ENCODE measurements around the gene AKAP13.
"Not testable (repeated sequence)": the region's sequence is repeated elsewhere in the genome, so short reads cannot be mapped to it uniquely, and the experiment has no call there.

AKAP13 gene

DNA sequence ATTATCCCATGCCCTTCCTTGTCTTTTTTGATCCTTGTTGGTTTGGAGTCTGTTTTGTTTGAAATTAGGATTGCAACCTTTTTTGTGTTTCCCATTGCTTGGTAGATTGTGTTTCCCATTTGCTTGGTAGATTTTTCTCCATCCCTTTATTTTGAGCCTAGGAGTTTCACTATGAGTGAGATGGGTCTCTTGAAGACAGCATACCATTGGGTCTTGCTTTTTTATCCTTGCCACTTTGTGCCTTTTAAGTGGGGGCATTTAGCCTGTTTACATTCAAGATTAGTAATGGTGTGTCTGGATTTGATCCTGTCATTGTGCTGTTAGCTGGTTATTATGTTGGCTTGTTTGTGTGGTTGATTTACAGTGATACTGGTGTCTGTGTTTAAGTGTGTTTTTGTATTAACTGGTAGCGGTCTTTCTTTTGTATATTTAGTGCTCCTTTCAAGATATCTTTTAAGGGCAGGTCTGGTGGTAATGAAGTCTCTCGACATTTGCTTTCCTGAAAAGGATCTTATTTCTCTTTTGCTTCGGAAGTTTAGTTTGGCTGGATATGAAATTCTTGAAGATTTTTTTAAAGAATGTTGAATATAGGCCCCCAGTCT is 70.8 kb downstream of the AKAP13 start:
- DNase-seq = no peak

DNA sequence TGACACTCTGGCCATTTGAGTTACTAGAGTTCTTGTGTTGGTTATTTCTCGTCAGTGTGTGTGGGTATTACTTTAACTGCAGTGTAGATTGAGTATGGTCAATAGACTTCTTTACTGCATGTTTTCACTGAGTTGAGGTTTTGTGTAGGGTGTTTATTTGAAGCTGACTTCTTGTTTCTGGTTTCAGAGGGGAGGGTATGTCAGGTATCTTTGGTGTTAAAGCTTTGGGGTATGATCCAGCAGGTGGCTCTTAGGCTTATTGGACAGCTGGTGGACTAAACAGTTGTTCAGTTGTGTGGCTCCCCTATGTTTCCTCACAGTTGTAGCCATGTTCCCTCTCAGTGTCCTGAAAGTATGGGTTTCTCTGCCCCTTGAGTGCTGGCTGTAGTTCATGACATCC is 72.0 kb downstream of the AKAP13 start:
- DNase-seq = no peak

DNA sequence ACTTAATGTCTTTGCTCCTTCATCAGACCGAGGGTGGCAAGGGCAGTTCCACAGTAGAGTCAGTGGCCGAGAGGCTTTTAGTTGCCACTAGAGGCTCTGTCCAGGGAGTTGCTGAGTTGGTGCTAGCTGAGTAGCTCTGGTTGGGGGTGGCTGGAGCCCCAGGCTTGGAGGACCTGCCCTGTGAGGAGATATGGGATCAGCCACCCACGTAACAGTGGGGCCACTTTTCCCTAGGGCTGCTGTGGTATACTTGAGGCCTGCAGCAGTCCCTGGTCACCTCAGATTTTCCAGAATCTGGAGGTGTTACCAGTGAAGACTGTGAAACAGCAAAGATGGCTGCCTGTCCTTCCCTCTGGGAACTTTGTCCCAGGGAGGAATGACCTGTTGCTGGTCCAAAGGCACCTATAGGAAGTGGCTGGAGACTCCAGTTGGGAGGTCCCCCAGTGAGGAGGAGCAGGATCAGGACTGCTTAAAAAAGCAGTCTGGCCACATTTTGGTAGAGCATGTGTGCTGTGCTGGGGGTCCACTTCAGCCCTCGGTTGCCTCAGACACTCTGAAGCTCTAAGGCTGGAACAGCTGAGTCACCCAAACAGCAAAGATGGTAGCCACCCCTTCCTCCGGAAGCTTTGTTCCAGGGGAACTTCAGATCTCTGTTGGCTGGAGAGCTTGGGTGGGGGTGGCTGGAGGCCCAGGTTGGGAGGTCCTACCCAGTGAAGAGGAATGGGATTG is 72.9 kb downstream of the AKAP13 start:
- no peak for DNase-seq

DNA sequence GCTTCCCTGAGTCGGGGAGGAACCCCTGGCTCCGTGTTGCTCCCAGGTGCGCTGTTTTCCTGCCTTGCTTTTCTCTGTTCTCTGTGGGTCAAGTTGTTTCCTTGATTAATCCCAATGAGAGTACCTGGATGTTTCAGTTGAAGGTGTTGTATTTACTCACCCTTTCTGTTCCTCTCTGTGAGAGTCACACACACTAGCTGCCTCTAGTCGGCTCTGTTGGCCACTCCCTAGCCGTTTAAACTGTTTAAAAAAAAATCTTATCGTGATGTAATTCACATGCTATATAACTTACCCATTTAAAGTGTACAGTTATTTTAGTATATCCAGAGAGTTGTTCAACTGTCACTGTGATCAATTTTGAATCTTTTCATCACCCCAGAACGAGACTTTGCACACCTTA is 74.0 kb downstream of the AKAP13 start:
- no peak for DNase-seq

DNA sequence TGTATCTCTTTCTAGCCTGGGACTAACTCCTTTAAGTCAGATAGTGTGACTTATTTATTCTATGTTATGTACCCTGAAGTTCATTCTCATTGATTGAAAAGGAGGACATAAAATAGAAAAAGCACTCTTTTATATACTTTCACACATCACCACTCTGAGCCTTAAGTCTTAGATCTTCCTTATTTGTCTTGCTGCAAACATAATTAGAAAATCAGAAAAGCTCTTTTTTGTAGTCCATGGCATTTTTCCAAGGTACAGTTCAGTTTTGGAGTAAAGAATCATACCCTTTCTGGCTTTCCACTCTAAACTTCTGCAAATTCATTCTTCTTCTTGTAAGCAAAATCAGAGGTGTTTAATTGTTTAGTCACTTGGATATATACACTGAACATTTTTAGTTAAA is 75.5 kb downstream of the AKAP13 start:
- no peak for DNase-seq

DNA sequence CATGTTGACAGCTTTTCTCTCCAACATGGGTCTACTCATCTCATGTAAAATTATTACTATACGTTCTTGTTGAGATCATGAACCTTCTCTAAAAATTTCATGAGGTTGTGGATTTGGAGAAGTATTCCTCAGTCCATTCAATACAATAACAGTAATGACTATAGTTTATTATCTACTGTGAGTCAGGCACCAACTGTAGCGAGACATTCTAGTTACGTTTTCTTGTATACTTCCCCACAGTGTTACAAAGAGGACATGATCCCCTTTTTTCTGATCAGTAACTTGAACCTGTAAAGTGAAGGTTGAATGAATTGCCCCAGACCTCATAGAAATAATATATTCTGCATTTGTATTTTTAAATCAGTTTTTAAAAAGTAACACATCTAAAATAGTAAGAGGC is 76.4 kb downstream of the AKAP13 start:
- no peak for DNase-seq

DNA sequence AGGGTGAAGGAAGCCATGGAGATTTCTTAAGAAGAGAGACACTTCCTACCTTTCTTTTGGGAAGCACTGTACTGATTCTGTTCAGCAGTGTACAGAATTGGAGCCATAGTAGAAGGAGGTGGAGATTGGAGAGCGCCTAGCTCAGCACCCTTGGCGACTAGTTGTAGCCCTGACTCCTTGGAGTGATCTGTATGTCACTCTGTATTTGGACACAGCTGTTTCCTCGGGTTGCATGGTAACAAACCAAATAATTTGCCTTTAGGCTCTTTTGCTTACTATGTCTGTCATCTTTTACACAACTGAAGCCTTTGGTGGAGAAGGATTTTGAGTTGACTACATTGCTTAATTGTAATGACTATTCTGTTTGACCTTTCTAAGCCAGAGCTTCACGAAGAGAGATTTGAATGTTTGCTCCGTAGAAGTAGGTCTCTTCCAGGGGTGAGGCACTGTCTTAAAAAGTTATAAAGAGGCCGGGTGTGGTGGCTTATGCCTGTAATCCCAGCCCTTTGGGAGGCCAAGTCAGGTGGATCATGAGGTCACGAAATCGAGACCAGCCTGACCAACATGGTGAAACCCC is 77.1 kb downstream of the AKAP13 start:
- DNase-seq = no peak

DNA sequence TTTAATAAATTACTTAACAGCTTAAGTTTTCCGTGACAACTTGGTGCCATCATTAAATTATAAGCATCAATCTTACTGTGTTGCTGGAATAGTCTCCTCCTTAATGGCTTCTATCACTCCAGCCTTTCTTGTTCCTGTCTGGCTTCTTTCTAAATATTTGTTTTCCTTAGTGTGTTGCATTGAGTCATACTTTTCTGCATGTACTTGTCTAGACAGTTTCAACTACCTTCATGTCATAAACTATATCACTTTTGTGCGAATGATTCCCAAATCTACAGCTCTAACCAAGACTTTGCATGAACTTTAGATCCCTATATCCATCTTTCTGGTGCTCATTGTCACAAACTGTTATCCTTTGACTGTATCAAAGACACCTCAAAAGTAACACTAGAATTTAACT is 78.4 kb downstream of the AKAP13 start:
- no peak for DNase-seq

DNA sequence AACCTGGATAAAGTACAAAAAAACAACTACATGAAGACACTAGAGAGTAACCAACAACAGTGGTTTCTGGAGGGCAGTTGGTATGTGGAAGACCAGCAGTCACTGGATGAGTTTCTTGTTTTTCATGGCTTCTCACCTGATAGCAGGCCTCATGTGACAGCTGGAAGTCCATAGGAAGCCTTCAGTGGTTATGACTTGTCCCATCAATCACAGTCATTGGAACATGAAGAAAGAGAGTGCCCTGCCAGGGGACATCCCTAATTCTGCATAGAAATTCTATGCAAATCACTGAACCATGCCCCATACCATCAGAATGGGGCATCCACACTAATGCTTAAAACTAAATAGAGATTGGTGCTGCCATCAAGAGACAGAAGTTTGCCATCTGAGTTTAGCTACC is 81.6 kb downstream of the AKAP13 start:
- no peak for DNase-seq

DNA sequence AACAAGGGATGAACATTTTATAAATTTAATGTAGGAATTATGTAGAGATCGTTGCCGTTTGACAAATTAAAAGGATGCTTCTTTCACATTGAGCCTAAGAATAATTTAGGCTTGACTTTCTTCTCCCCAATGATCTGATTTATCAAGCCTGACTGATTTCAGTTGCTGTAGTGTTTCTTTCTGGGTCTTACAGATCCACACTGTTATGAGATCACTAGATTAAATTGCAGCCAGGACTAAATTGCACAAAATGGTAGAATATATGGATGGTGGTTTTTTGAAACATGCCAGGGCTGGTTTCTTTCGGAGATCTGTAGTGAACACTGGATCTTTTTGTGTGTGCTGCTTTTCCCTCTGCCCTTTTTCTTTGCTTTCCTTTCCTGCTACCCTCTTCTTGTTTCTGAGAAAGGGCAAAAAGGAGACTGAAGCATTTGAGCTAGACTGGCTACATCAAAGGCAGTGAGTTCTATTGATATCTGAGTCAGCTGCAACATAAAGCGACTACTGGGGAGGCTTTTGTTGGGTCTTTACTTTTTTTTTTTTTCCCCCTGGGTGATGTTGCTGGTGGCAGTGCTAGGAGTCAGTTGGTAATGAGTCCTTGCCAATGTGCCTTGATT is 83.0 kb downstream of the AKAP13 start:
- DNase-seq = no peak

DNA sequence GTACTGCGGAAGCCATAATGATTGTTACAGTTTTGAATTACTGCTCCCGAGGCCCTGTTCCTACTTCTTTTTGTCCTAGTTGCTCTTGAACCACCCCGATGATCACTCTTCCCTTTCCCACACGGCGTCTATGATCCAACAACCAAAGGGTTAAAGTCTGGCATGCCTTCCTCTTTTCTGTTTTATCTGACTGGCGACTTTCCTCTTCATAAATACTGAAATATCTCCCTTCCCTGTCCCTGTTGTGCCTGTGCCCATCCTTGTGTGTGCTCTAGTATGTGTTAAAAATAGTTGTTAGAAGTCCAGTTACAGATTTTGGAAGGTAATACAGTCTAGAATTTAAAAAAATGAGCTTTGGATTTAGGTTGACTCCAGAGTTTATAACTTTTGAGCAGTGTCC is 83.6 kb downstream of the AKAP13 start:
- DNase-seq = no peak

DNA sequence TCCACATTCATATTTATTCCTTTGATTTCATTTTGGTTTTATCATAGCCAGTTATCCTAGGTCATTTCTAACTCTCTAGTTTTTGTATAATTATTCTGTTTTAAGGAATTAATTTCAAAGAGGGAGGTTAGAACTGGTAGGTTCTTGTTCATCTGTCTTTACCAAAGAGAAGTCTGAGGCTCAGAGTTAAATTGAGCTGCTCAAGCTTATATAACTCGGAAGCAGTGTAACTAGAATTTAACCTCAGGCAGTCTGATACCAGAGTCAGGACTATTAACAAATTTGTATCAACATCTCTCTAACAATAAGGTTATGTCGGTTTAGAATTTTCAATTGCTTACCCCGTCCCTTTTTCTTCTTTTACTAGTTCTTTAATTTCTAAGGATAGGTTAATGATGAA is 84.1 kb downstream of the AKAP13 start:
- no peak for DNase-seq

DNA sequence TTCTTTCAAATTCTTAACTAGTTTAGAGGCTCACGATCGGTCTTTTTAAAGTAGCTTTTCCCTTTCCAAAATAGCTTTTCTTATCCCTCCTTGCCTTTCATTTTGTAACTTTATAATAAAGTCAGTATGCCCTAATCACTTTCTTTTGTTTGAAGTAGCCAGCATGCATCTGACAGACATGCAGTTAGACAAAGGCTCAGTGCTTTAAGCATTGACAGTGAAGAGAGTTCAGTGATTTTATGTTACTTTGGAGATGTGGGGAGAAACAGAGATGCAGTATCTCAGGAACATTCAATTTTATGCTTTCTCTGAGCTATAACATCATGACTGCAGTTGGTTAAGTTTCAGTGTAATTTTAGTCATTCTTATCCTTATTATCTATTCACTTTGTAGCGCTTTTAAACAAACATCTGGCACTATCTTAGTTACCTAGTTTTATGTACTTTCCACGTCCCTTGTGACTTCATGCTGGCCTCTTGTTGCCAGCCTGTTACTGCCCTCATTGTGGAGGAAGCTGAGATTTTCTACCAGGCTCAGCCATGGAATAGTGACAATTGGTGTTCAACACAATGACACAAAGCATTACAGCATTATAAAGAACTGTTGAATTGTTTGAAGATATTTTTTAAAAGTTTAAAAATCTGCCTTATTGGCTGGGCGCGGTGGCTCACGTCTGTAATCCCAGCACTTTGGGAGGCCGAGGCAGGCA is 90.3 kb downstream of the AKAP13 start:
- no peak for DNase-seq

DNA sequence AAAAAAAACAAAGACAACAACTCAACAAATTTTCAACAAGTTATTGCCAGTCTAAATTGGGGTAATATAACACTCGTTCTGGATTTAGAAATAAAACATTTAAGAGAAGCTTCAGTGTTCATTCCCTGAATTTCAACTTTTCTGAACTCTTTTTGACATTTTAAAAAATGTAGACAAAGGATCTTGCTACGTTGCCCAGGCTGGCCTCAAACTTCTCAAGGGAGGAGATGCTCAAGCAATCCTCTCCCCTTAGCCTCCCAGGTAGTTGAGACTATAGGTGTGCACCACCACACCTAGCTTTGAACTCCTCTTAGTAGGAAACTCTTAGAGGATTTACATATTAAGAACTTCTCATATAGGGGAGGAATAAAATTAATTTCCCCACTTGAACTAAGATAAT is 91.9 kb downstream of the AKAP13 start:
- DNase-seq = no peak

DNA sequence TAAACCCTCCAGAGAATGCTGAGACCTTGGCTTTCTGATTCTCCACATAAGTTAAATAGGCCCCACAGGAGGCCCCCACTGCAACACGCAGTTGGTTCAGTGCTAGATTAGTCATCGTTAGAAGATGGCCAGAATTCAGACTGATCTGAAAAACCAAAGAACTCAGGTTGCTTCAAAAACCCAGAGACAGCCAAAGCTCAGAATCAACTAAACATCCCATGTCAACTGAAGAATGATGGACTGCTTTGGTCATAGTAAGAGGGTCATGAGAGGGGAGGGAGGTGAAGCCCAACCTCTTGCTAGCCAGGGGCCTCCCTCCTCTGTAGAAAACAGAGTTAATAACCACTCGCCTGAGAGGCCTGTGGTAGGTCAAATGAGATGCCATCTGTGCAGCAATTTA is 93.1 kb downstream of the AKAP13 start:
- no peak for DNase-seq

DNA sequence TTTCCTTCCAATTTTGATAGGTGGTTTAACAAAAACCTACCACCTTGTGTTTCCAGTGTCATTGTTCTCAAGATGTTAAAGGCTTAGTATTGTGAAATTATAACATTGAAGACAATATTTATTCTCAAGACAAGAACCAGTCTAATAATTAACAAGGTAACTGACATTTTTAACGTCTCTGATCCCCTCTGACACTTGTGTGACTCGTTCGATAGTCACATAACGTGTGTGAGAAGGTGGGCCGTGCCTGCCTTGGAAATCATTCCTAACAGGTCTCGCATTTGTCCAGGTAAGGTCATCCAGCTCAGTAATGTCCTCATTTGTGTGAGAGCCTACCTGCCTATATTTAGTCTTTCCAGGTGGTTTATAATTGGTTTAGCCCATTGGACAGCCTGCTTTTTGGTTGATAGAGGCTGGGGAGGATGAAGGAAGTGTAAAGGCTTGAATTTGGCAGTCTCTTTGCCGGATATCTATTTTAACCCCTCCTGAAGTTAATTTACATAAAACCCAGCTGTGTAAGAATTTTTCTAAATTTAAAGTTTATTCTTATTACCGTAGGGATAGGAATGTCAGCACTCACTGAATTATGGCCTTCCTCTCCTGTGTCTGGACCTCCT is 94.4 kb downstream of the AKAP13 start:
- DNase-seq = no peak

DNA sequence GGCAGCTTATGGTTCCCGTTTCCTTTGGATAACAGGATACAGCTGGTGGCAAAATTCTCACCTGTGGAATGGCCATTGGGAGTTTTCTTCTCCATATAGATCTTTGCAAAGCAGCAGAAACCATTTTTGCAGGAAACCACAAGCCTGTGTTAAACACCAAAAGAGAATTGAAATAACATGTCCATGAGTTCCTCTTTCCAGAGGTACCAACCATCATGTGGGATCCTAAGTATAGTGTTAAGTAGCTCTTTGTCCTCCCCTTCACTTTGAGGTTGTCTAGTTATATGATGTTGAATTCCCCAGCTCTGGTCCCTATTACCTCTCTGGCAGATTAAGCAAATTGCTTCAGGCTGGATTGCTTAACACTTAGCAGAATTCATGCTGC is 94.9 kb downstream of the AKAP13 start:
- DNase-seq = no peak

DNA sequence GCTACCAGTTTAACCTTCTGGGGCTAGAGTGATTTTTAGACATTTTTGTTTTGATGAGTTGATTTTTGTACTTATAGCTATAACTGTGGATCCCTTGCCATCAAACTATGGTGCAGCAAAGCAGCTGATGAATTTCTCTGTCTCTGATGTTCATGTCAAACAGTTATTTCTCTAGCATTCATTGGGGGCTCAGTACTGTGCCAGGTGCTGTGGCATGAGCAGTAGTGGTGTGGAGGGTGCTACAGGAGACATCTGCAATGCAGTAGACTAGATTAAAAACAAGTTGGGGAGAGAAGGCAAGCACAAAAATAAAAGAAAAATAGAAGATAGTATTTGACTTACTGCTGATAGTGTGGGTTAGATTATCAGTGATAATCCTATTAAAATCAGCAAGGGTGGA is 95.3 kb downstream of the AKAP13 start:
- DNase-seq = no peak

DNA sequence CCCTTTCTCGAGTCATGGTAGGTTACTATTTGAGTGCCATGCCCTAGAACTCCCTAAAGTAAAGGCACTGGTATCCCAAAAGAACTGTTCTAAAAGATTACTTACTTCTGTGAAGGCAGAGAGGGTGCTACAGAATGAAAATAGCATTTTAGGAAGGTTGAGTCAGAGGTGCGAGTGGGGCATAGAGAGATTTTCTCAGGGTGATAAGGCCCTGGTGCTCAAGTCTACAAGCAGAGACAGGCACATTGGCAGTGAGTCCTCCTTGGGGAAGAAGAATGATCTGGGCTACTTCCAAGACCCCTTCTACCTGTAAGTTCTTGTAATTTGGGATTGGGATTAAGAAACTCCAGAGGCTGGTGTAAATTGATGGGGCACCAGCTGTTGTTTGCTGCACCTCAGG is 96.7 kb downstream of the AKAP13 start:
- DNase-seq = no peak

DNA sequence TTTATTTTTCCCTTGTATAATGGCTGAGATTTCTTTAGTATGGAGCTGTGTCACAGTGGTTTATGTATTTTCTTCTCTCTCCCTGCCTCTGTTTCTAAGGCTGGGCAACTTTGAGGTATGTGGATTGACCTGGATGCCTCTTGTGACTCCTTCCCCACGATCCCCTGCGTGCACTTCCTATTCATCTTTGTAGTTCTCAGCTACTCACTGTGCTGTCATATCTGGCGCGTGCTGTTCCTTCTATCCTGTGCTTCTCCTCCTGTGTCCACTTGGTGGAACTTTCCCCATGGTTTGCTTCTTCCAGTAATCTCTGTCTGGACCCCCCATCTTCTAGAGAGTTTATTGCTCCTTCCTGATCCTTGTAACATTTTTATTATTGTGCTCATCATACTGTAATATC is 97.3 kb downstream of the AKAP13 start:
- DNase-seq = no peak

DNA sequence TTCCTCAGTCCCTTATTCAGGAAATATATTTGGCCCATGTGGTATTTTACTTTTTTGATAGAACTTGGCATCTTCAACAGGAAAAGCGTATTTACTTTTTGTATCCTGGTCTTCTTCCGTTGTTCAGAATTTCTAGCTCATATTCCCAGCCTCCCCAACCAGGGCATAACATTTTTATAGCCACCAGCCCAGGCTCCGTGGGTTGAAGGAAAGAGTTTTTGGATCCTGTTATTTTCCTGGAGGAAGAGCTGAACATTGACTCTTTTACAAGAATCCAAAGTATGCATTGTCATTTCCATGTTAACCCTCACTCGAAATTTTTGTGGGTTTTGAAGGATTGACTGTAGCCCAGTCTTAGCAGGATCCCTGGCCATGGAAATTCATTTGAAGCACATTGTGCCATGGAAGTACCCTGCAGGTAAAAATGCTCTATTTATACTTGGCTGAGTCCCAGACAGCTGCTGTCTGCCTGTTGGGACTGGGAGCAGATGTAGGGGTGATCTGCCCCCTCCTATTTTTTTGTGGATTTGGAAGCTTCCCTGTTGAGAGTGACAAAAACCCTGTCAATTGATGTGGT is 98.8 kb downstream of the AKAP13 start:
- DNase-seq = no peak

DNA sequence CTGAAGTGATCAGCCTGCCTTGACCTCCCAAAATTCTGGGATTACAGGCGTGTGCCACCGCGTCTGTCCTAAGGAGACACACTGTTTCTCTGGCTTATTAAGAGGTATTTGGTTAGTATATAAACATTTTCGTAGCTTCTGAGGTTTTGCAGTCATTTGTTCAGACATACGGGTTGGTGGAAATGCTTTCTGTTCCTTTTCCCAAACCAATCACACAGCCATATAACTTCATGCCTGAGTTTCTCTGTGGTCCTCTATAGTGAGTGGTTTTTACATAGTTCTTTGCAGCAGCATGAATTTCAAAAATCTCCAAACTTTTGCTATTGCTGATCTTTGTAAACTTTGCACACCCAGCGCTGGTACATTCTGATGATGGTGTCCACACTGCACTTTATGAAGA is 100.5 kb downstream of the AKAP13 start:
- no peak for DNase-seq

DNA sequence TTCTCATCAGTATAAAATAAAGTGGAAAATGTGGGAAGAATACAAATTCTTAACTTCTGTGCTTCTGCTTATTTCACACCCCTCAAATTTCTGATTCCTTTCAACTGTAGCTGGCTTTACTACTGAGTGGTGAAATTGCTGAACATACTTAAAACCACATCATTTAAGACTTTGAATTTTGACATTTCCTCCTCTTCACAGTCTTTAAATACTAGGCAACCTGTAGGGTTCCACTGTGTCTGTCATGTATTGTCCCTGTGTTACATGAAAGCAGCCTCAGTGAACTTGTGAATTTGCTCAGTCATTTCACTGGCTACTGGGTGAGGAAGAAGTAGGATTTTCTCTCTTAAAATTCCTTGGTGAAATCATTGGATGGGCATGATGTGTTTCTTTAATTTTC is 101.1 kb downstream of the AKAP13 start:
- not testable (repeated sequence) for DNase-seq

Data from cortex of kidney (tissue), 1 donor.